A549 (cell line): ENCODE measurements around the gene LTB. TPM values are rescaled to one million over a fixed set of nuclear protein-coding genes. Genes with fewer than 3 reads are reported as not detected.
A peak's percentile ranks its signal among the peaks of the same experiment; 100 is the strongest.

Experiments
- ATAC-seq, 2 experiments: fragments of 200-7000 bp in 1 of 2; fragments of >200 bp in 1 of 2; cut with Nextera tagmentation in 1 of 2; cut with Tn5 transposase in 1 of 2; 3 replicates each; pipeline versions ENCODE4 v1.8.0 to v1.9.1; 2018 to 2020; ENCODE audit warnings: mild to moderate bottlenecking in 1 of 2, moderate library complexity in 1 of 2
- CTCF ChIA-PET: fragments of 300-600 bp; sonication (Branson Sonifier 250); formaldehyde crosslinking; extraction: SDS; loops from one replicate; lab custom pipeline; 2021; ENCODE audit warnings: antibody characterized with exemption, inconsistent platforms; lab: Yijun Ruan, JAX
- POLR2A ChIA-PET: fragments of 350-600 bp; formaldehyde crosslinking; extraction: SDS; loops from one replicate; lab custom pipeline; 2021; ENCODE audit warnings: antibody characterized with exemption, inconsistent platforms; lab: Yijun Ruan, JAX
- DNase-seq, 2 experiments: peaks; one replicate each; pipeline versions ENCODE4 v3.0.0 to v3.0.0-alpha.2; 2011 to 2016; ENCODE audit warnings: low read depth in 1 of 2, low spot score in 1 of 2
- FAIRE-seq: peaks from 2 replicates; lab custom pipeline; 2011; peaks lifted over from hg19 to GRCh38; lab: Jason Lieb, UNC
- H3K27ac ChIP-seq, 2 experiments: fragments of >200 bp; sonication (Bioruptor Twin); formaldehyde crosslinking; 3 replicates each; pipeline ENCODE4 v1.5.1; 2016 to 2017
- H3K4me1 ChIP-seq: fragments of >200 bp; sonication (Bioruptor Twin); formaldehyde crosslinking; 3 replicates; pipeline ENCODE4 v1.6.1; 2016
- H3K4me2 ChIP-seq: fragments of >200 bp; sonication (Bioruptor Twin); formaldehyde crosslinking; 3 replicates; pipeline ENCODE4 v1.6.1; 2016
- H3K4me3 ChIP-seq: fragments of >200 bp; sonication (Bioruptor Twin); formaldehyde crosslinking; 3 replicates; pipeline ENCODE4 v1.5.1; 2016
- H3K9me3 ChIP-seq: fragments of >200 bp; sonication (Bioruptor Twin); formaldehyde crosslinking; 3 replicates; pipeline ENCODE4 v1.6.1; 2016
- CTCF ChIP-seq: fragments of >200 bp; sonication (Bioruptor Twin); formaldehyde crosslinking; IDR thresholded peaks from 3 replicates; pipeline ENCODE4 v1.5.1; 2016
- EHMT2 ChIP-seq: fragments of 200-600 bp; sonication (generic); IDR thresholded peaks from 2 replicates; pipeline ENCODE4 v1.6.1; 2016; ENCODE audit warnings: antibody characterized with exemption, low read depth, mild to moderate bottlenecking, moderate library complexity
- ESRRA ChIP-seq: fragments of 150-350 bp; IDR thresholded peaks from 2 replicates; pipeline ENCODE4 v1.6.1; 2014; ENCODE audit warnings: mild to moderate bottlenecking, low read length, borderline replicate concordance
- FOSB ChIP-seq: fragments of 250-450 bp; sonication (Bioruptor Pico); IDR thresholded peaks from 2 replicates; pipeline ENCODE4 v1.5.0; 2020; ENCODE audit warnings: mild to moderate bottlenecking, moderate library complexity
- FOSL2 ChIP-seq, 2 experiments: fragments of 450-650 bp in 1 of 2; fragments of >200 bp in 1 of 2; sonication (Bioruptor Twin) in 1 of 2; formaldehyde crosslinking; IDR thresholded peaks; 2 replicates each; pipeline versions ENCODE4 v1.5.0 to v1.6.1; 2016 to 2020; ENCODE audit warnings: mild to moderate bottlenecking in 1 of 2, moderate library complexity in 1 of 2
- FOXS1 ChIP-seq: fragments of 250-450 bp; sonication (Bioruptor Pico); IDR thresholded peaks from 2 replicates; pipeline ENCODE4 v1.5.0; 2020; ENCODE audit warnings: mild to moderate bottlenecking, moderate library complexity
- HES2 ChIP-seq: fragments of >200 bp; sonication (Bioruptor Twin); formaldehyde crosslinking; IDR thresholded peaks from 2 replicates; pipeline ENCODE4 v1.6.1; 2016
- HOXB5 ChIP-seq: fragments of 250-450 bp; sonication (Bioruptor Pico); IDR thresholded peaks from 2 replicates; pipeline ENCODE4 v1.5.0; 2020; ENCODE audit warnings: mild to moderate bottlenecking, moderate library complexity
- JUN ChIP-seq, 2 experiments: fragments of >200 bp; sonication (Bioruptor Twin); formaldehyde crosslinking; IDR thresholded peaks; 2 replicates in 1 of 2; 3 replicates in 1 of 2; pipeline ENCODE4 v1.6.1; 2016 to 2017
- MYC ChIP-seq: IDR thresholded peaks from 2 replicates; pipeline ENCODE4 v1.6.1; 2012; ENCODE audit warnings: mild to moderate bottlenecking, inconsistent platforms, low read length, improper control_type of control experiment, borderline replicate concordance
- POLR2A ChIP-seq: IDR thresholded peaks from 2 replicates; pipeline ENCODE4 v1.6.1; 2012; ENCODE audit warnings: mild to moderate bottlenecking, low read length
- REST ChIP-seq: fragments of 200-600 bp; sonication (generic); IDR thresholded peaks from 2 replicates; pipeline ENCODE4 v1.6.1; 2016; ENCODE audit warnings: antibody characterized with exemption, mild to moderate bottlenecking, moderate library complexity
- ZFP36 ChIP-seq: fragments of 450-650 bp; IDR thresholded peaks from 2 replicates; pipeline ENCODE4 v1.6.1; 2014; ENCODE audit warnings: borderline replicate concordance; ENCODE audit not compliant: partially characterized antibody
- WGBS: methylation state at CpG from one replicate; pipeline ENCODE4 v1.1.6; 2017; ENCODE audit errors: missing lambda C conversion rate; 5-methylcytosine and 5-hydroxymethylcytosine counted together
- polyA plus RNA-seq, 4 experiments: library from polyadenylated mRNA; depleted of rRNA in 3 of 4; stranded (reverse); fragments of >200 nt; fragmentation: RNase III in 1 of 4; extraction: RNeasy Plus Mini Kit Qiagen cat#74134 plus additional on column Dnase treatment in 1 of 4; gene quantifications; 2 replicates in 3 of 4; 3 replicates in 1 of 4; pipeline ENCODE4 v1.2.3, GENCODE V29; 2011 to 2017
- TF ChIP-seq, protein P1 (sequence below): fragments of >200 bp; sonication (Bioruptor Twin); formaldehyde crosslinking; IDR thresholded peaks from 3 replicates; pipeline ENCODE4 v1.6.1; 2016
- TF ChIP-seq, protein P2 (sequence below): fragments of 250-450 bp; sonication (Bioruptor Pico); IDR thresholded peaks from 2 replicates; pipeline ENCODE4 v1.5.0; 2020; ENCODE audit warnings: low read depth, mild to moderate bottlenecking, moderate library complexity
- TF ChIP-seq, protein P3 (sequence below): fragments of 450-650 bp; IDR thresholded peaks from 2 replicates; pipeline ENCODE4 v1.6.1; 2014; ENCODE audit warnings: antibody characterized with exemption

LTB gene
- polyA plus RNA-seq, 2 of the 4 experiments (the other 2 are of a cell fraction), result 0.14 to 0.26 TPM

DNA sequence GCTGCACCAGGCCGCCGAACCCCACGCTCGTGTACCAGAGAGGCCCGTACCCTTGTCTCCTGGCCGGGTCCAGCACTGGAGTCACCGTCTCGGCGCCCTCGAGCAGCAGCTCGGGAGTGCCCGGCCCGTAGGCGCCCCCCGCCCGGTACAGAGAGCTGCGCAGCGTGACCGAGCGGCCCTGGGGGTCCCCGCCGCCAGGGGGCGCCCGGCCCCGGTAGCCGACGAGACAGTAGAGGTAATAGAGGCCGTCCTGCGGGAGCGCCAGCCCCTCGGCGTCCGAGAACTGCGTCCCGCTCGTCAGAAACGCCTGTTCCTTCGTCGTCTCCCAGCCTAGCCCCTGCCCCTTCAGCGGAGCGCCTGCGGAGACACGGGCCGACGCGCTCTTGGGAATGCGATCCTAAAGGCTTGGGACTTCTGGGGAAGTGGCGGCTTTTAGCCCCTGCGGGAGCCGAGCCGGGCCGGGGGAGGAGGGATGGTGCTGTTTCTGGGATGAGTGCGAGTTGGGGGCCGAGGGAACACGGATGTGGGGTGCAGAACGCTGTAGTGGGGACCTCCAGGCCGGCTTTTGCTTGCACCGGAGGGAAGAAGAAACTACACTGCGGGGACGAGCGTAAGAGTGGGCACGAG, 1.3 kb downstream of the LTB start (continued):
- TF ChIP-seq, protein P1, sequence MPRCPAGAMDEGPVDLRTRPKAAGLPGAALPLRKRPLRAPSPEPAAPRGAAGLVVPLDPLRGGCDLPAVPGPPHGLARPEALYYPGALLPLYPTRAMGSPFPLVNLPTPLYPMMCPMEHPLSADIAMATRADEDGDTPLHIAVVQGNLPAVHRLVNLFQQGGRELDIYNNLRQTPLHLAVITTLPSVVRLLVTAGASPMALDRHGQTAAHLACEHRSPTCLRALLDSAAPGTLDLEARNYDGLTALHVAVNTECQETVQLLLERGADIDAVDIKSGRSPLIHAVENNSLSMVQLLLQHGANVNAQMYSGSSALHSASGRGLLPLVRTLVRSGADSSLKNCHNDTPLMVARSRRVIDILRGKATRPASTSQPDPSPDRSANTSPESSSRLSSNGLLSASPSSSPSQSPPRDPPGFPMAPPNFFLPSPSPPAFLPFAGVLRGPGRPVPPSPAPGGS, result 0 out of 3 replicates have a peak, but pooled peaks have one; percentile 24
- no peak for TF ChIP-seq HOXB5
- TF ChIP-seq, protein P2, sequence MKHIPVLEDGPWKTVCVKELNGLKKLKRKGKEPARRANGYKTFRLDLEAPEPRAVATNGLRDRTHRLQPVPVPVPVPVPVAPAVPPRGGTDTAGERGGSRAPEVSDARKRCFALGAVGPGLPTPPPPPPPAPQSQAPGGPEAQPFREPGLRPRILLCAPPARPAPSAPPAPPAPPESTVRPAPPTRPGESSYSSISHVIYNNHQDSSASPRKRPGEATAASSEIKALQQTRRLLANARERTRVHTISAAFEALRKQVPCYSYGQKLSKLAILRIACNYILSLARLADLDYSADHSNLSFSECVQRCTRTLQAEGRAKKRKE (CRISPR knock-in tag), result no peak

GRCh38 chr6:31580438-31580740, 1.8 kb downstream of the LTB start:
- CTCF ChIA-PET, result interaction anchor here (0.6 to 18.3 kb wide), 15 partner anchors 11 to 200 kb away, joined by 3 to 338 read pairs (median 6); partner anchors contain the start of genes ATP6V1G2, LTA, NCR3 and NFKBIL1
- peak overlapping the region; percentile 86 for H3K4me2 ChIP-seq
- 70% methylated on average over 11 of the region's 11 CpGs for WGBS
- no peak for ATAC-seq
- no peak for TF ChIP-seq CTCF
- TF ChIP-seq, protein P3, sequence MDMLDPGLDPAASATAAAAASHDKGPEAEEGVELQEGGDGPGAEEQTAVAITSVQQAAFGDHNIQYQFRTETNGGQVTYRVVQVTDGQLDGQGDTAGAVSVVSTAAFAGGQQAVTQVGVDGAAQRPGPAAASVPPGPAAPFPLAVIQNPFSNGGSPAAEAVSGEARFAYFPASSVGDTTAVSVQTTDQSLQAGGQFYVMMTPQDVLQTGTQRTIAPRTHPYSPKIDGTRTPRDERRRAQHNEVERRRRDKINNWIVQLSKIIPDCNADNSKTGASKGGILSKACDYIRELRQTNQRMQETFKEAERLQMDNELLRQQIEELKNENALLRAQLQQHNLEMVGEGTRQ, result no peak
- TF ChIP-seq FOSB (CRISPR knock-in tag), result no peak
- no peak for TF ChIP-seq HOXB5
- no peak for TF ChIP-seq MYC
- TF ChIP-seq REST, result no peak
- TF ChIP-seq JUN (IDR thresholded peaks at IDR 0.05), result no peak
- TF ChIP-seq EHMT2, result no peak
- TF ChIP-seq ZFP36, result no peak
- no peak for TF ChIP-seq ESRRA
- TF ChIP-seq FOXS1 (CRISPR knock-in tag), result no peak
- TF ChIP-seq POLR2A, result no peak
- TF ChIP-seq FOSL2 (IDR thresholded peaks at IDR 0.05), result no peak
- TF ChIP-seq FOSL2 (CRISPR knock-in tag; IDR thresholded peaks at IDR 0.05), result no peak
- no peak for TF ChIP-seq HES2
- TF ChIP-seq, all 56 proteins: peak for 0
- DNase-seq, result no peak
- POLR2A ChIA-PET, result interaction anchor here (1.0 to 1.2 kb wide), 2 partner anchors 38 to 235 kb away, joined by 3 read pairs; partner anchors contain the start of genes DDX39B, HSPA1A and HSPA1L
- Histone ChIP-seq H3K9me3 (no peaks in the 10 kb centered on the region), H3K4me1 (peaks cover 6% of the 10 kb centered on the region; the same call in 1 of the 3 replicates), H3K27ac (peak overlapping the region; percentile 73 to 94; a peak in 4 of 6 replicates), H3K4me3 (peak overlapping the region; percentile 63; the same call in 1 of the 3 replicates)
- no peak for FAIRE-seq
